ENCODE measurements around the gene SLC12A2. TPM values are rescaled to one million over a fixed set of nuclear protein-coding genes. Genes with fewer than 3 reads are reported as not detected.

The SLC12A2 gene
- total RNA-seq, 1 experiment from 2014 or later: 36.9 TPM

GRCh38 chr5:128097224-128097623, 13.7 kb downstream of the SLC12A2 start:
- intact Hi-C loops (cut with micrococcal nuclease; ENCODE audit: unreplicated experiment): no loop called here

GRCh38 chr5:128097781-128098180, 14.2 kb downstream of the SLC12A2 start:
- TF ChIP-seq POLR2AphosphoS5 (IDR thresholded peaks at IDR 0.05; ENCODE audit: low read depth, low read length) (no peak), TCF7L2 (IDR thresholded peaks at IDR 0.05; ENCODE audit: low read depth, low read length) (no peak), SIN3A (IDR thresholded peaks at IDR 0.05; ENCODE audit: borderline replicate concordance, insufficient read depth, low read depth, low read length) (no peak), CTCF (IDR thresholded peaks at IDR 0.05) (no peak), REST (IDR thresholded peaks at IDR 0.05; ENCODE audit: insufficient read depth in 1 of 2, low read depth in 2 of 2, low read length in 1 of 2) (no peak)
- ChIA-PET CTCF (no interaction called here), POLR2A (no interaction called here)
- no peak overlapping the region for H3K27ac ChIP-seq (ENCODE audit: low read length)
- no peak for ATAC-seq
- no TSS peak for BruUV-seq (replicated peaks)
- DNase-seq (ENCODE audit: low read depth, low spot score): no peak
- no peaks in the 10 kb centered on the region for H3K36me3 ChIP-seq (ENCODE audit: control insufficient read depth, insufficient read depth, low read length)
- H3K4me3 ChIP-seq (ENCODE audit: low read depth in 2 of 2, low read length in 2 of 2): no peak overlapping the region
- in situ Hi-C loops (cut with HindIII; ENCODE audit: low pct_unique_long_range_greater_than_20kb, low sequenced_read_pairs) (no loop called here), intact Hi-C loops (cut with micrococcal nuclease; ENCODE audit: unreplicated experiment) (no loop called here)
- peaks cover 22% of the 10 kb centered on the region; the same call in 1 of the 2 replicates for H3K9me3 ChIP-seq (ENCODE audit: control insufficient read depth, insufficient read depth, low read depth, low read length)
- no peaks in the 10 kb centered on the region for H3K27me3 ChIP-seq (ENCODE audit: control insufficient read depth, insufficient read depth, low read length)
- no peaks in the 10 kb centered on the region for H3K4me1 ChIP-seq (ENCODE audit: control insufficient read depth, insufficient read depth, low read length)

More at GRCh38 chr5:128097224-128097623, 13.7 kb downstream of the SLC12A2 start:
- peaks cover 22% of the 10 kb centered on the region; the same call in 1 of the 2 replicates for H3K9me3 ChIP-seq (ENCODE audit: control insufficient read depth, insufficient read depth, low read depth, low read length)
- BruUV-seq (replicated peaks): no TSS peak
- no peaks in the 10 kb centered on the region for H3K27me3 ChIP-seq (ENCODE audit: control insufficient read depth, insufficient read depth, low read length)
- H3K36me3 ChIP-seq (ENCODE audit: control insufficient read depth, insufficient read depth, low read length): no peaks in the 10 kb centered on the region
- no peak overlapping the region for H3K4me3 ChIP-seq (ENCODE audit: low read depth in 2 of 2, low read length in 2 of 2)
- ChIA-PET POLR2A (no interaction called here), CTCF (no interaction called here)
- no peak overlapping the region for H3K27ac ChIP-seq (ENCODE audit: low read length)
- no peak for DNase-seq (ENCODE audit: low read depth, low spot score)
- TF ChIP-seq REST (IDR thresholded peaks at IDR 0.05; ENCODE audit: insufficient read depth in 1 of 2, low read depth in 2 of 2, low read length in 1 of 2): no peak
- TF ChIP-seq SIN3A (IDR thresholded peaks at IDR 0.05; ENCODE audit: borderline replicate concordance, insufficient read depth, low read depth, low read length): no peak
- in situ Hi-C loops (cut with HindIII; ENCODE audit: low pct_unique_long_range_greater_than_20kb, low sequenced_read_pairs): no loop called here
- ATAC-seq: no peak
- no peaks in the 10 kb centered on the region for H3K4me1 ChIP-seq (ENCODE audit: control insufficient read depth, insufficient read depth, low read length)

Measured in Panc1 (cell line).